H1 (cell line): ENCODE measurements around the gene RAET1G. TPM values are rescaled to one million over a fixed set of nuclear protein-coding genes. Genes with fewer than 3 reads are reported as not detected.

Experiments
- CTCF ChIA-PET: fragments of 300-600 bp; sonication (Branson Sonifier 250); formaldehyde crosslinking; loops from one replicate; lab custom pipeline; 2021; ENCODE audit not compliant: partially characterized antibody; lab: Charles Lee
- POLR2A ChIA-PET: fragments of 300-600 bp; sonication (Branson Sonifier 250); formaldehyde crosslinking; loops from one replicate; lab custom pipeline; 2021; ENCODE audit warnings: inconsistent platforms; ENCODE audit not compliant: partially characterized antibody; lab: Charles Lee
- DNase-seq, 2 experiments: peaks; one replicate each; pipeline versions ENCODE4 v3.0.0 to v3.0.0-alpha.2; 2010 to 2022; ENCODE audit warnings: low spot score in 2 of 2, low read depth in 1 of 2, mixed read lengths in 1 of 2
- FAIRE-seq: peaks from 2 replicates; lab custom pipeline; 2011; peaks lifted over from hg19 to GRCh38; lab: Jason Lieb, UNC
- H2AFZ ChIP-seq: 2 replicates; pipeline ENCODE4 v1.8.1; 2012; ENCODE audit warnings: low read length, inconsistent platforms
- H2AK5ac ChIP-seq: 2 replicates; pipeline ENCODE4 v1.6.1; 2013; ENCODE audit warnings: low read depth, low read length
- H2BK120ac ChIP-seq: replicated peaks from 2 replicates; pipeline ENCODE3; 2013; ENCODE audit warnings: low read depth, low read length, inconsistent platforms
- H2BK12ac ChIP-seq: 2 replicates; pipeline ENCODE4 v1.6.1; 2013; ENCODE audit warnings: low read depth, low read length
- H2BK15ac ChIP-seq: 2 replicates; pipeline ENCODE4 v1.6.1; 2013; ENCODE audit warnings: low read length
- H2BK20ac ChIP-seq: 2 replicates; pipeline ENCODE4 v1.6.1; 2013; ENCODE audit warnings: low read length
- H2BK5ac ChIP-seq: 2 replicates; pipeline ENCODE4 v1.6.1; 2013; ENCODE audit warnings: low read depth, low read length
- H3K14ac ChIP-seq: 2 replicates; pipeline ENCODE4 v1.6.1; 2013; ENCODE audit warnings: inconsistent platforms; ENCODE audit not compliant: insufficient read length
- H3K18ac ChIP-seq: 2 replicates; pipeline ENCODE4 v1.6.1; 2013; ENCODE audit warnings: low read length; ENCODE audit errors: extremely low read depth
- H3K23ac ChIP-seq: 2 replicates; pipeline ENCODE4 v1.6.1; 2013; ENCODE audit warnings: inconsistent platforms; ENCODE audit not compliant: insufficient read length
- H3K23me2 ChIP-seq: 2 replicates; pipeline ENCODE4 v1.6.1; 2013; ENCODE audit warnings: low read depth, low read length
- H3K27ac ChIP-seq: 2 replicates; pipeline ENCODE4 v1.6.1; 2011; ENCODE audit warnings: low read depth, low read length, inconsistent platforms
- H3K27me3 ChIP-seq, 4 experiments: replicated peaks in 1 of 4; 1 replicate in 1 of 4; 2 replicates in 3 of 4; pipeline versions ENCODE4 v1.6.1 to v1.8.1; 2011 to 2013; ENCODE audit warnings: low read length in 3 of 4, mild to moderate bottlenecking in 3 of 4, inconsistent platforms in 2 of 4, mixed read lengths in 2 of 4, moderate library complexity in 1 of 4; ENCODE audit not compliant: control insufficient read depth in 3 of 4, insufficient read depth in 3 of 4; ENCODE audit errors: extremely low read depth in 1 of 4
- H3K36me3 ChIP-seq, 4 experiments: 2 replicates each; pipeline versions ENCODE4 v1.6.1 to v1.8.1; 2011 to 2013; ENCODE audit warnings: mild to moderate bottlenecking in 4 of 4, low read length in 3 of 4, moderate library complexity in 2 of 4, control low read depth in 1 of 4, inconsistent platforms in 1 of 4; ENCODE audit not compliant: insufficient read depth in 4 of 4, control insufficient read depth in 2 of 4
- H3K4ac ChIP-seq: replicated peaks from 2 replicates; pipeline ENCODE3; 2013; ENCODE audit warnings: low read length, low read depth, mixed read lengths, inconsistent platforms; ENCODE audit not compliant: insufficient read length
- H3K4me1 ChIP-seq, 4 experiments: replicated peaks in 1 of 4; 1 replicate in 1 of 4; 2 replicates in 3 of 4; pipeline versions ENCODE4 v1.6.1 to v1.8.1; 2011 to 2013; ENCODE audit warnings: low read length in 3 of 4, inconsistent platforms in 2 of 4, mixed read lengths in 1 of 4; ENCODE audit not compliant: insufficient read depth in 4 of 4, control insufficient read depth in 3 of 4
- H3K4me2 ChIP-seq, 2 experiments: 2 replicates each; pipeline versions ENCODE4 v1.6.1 to v1.8.1; 2011 to 2013; ENCODE audit warnings: low read depth in 2 of 2, low read length in 2 of 2, control low read depth in 1 of 2, inconsistent platforms in 1 of 2, mild to moderate bottlenecking in 1 of 2; ENCODE audit not compliant: insufficient read depth in 1 of 2
- H3K4me3 ChIP-seq, 4 experiments: fragments of 200-600, 300-600 bp in 1 of 4; sonication (generic), shearing (Covaris generic), sonication (Bioruptor Twin) in 1 of 4; 2 replicates each; pipeline versions ENCODE4 v1.5.1 to v1.8.1; 2011 to 2016; ENCODE audit warnings: low read length in 4 of 4, low read depth in 3 of 4, control low read depth in 2 of 4, inconsistent platforms in 2 of 4, mild to moderate bottlenecking in 2 of 4, mixed read lengths in 1 of 4, moderate library complexity in 1 of 4; ENCODE audit not compliant: insufficient read depth in 2 of 4; ENCODE audit errors: extremely low read depth in 1 of 4
- H3K56ac ChIP-seq: replicated peaks from 2 replicates; pipeline ENCODE3; 2013; ENCODE audit warnings: low read depth, mild to moderate bottlenecking, mixed read lengths, low read length, inconsistent platforms; ENCODE audit not compliant: insufficient read length
- H3K79me1 ChIP-seq: 2 replicates; pipeline ENCODE4 v1.6.1; 2013; ENCODE audit warnings: low read depth, low read length, control low read depth
- H3K79me2 ChIP-seq, 2 experiments: 2 replicates each; pipeline versions ENCODE4 v1.6.1 to v1.8.1; 2012 to 2013; ENCODE audit warnings: low read length in 2 of 2, mild to moderate bottlenecking in 2 of 2, inconsistent platforms in 1 of 2; ENCODE audit not compliant: insufficient read depth in 2 of 2, control insufficient read depth in 1 of 2
- H3K9ac ChIP-seq, 4 experiments: replicated peaks in 1 of 4; 1 replicate in 1 of 4; 2 replicates in 3 of 4; pipeline versions ENCODE4 v1.6.1 to v1.8.1; 2011 to 2013; ENCODE audit warnings: low read depth in 3 of 4, low read length in 3 of 4, control low read depth in 2 of 4, mild to moderate bottlenecking in 2 of 4, moderate library complexity in 2 of 4, inconsistent platforms in 1 of 4; ENCODE audit errors: extremely low read depth in 1 of 4
- H3K9me3 ChIP-seq, 2 experiments: 2 replicates each; pipeline versions ENCODE4 v1.6.1 to v1.8.1; 2012 to 2013; ENCODE audit warnings: mild to moderate bottlenecking in 2 of 2, moderate library complexity in 2 of 2, control low read depth in 1 of 2, inconsistent platforms in 1 of 2, low read depth in 1 of 2, low read length in 1 of 2, mixed read lengths in 1 of 2; ENCODE audit not compliant: insufficient read depth in 2 of 2
- H4K20me1 ChIP-seq, 2 experiments: replicated peaks in 1 of 2; 2 replicates each; pipeline versions ENCODE3 to v1.8.1; 2011 to 2013; ENCODE audit warnings: inconsistent platforms in 2 of 2, low read length in 2 of 2, mild to moderate bottlenecking in 1 of 2; ENCODE audit not compliant: insufficient read depth in 2 of 2, control insufficient read depth in 1 of 2
- H4K5ac ChIP-seq: 2 replicates; pipeline ENCODE4 v1.6.1; 2013; ENCODE audit warnings: low read length, low read depth, mixed read lengths, inconsistent platforms; ENCODE audit not compliant: insufficient read length
- H4K8ac ChIP-seq: 2 replicates; pipeline ENCODE4 v1.8.0; 2013; ENCODE audit warnings: mild to moderate bottlenecking, moderate library complexity, low read length, inconsistent platforms; ENCODE audit not compliant: insufficient read depth; ENCODE audit errors: extremely low read depth
- H4K91ac ChIP-seq: replicated peaks from 2 replicates; pipeline ENCODE3; 2013; ENCODE audit warnings: low read length, mixed read lengths, inconsistent platforms; ENCODE audit not compliant: insufficient read length
- ATF2 ChIP-seq: IDR thresholded peaks from 2 replicates; pipeline ENCODE4 v1.6.1; 2012; ENCODE audit warnings: low read length, inconsistent platforms
- BCL11A ChIP-seq, 2 experiments: IDR thresholded peaks; one replicate each; pipeline ENCODE4 v1.6.1; 2011; ENCODE audit warnings: low read depth in 2 of 2, low read length in 2 of 2, mild to moderate bottlenecking in 2 of 2
- BRCA1 ChIP-seq: IDR thresholded peaks from 2 replicates; pipeline ENCODE4 v1.6.1; 2012; ENCODE audit warnings: low read depth, low read length, improper control_type of control experiment
- CBX8 ChIP-seq: fragments of 300-800, 300-1000 bp; sonication (generic); IDR thresholded peaks from 2 replicates; pipeline ENCODE4 v1.7.1; 2016; ENCODE audit warnings: low read depth, low read length, borderline replicate concordance
- CEBPB ChIP-seq: IDR thresholded peaks from 2 replicates; pipeline ENCODE4 v1.6.1; 2012; ENCODE audit warnings: low read depth, low read length
- GABPA ChIP-seq: IDR thresholded peaks from 2 replicates; pipeline ENCODE4 v1.6.1; 2011; ENCODE audit warnings: mild to moderate bottlenecking, low read length, moderate library complexity, borderline replicate concordance; ENCODE audit not compliant: insufficient read depth
- MAX ChIP-seq: IDR thresholded peaks from 2 replicates; pipeline ENCODE4 v1.6.1; 2012; ENCODE audit warnings: inconsistent platforms
- POLR2AphosphoS5 ChIP-seq: IDR thresholded peaks from 2 replicates; pipeline ENCODE4 v1.6.1; 2011; ENCODE audit warnings: low read depth, low read length
- RFX5 ChIP-seq: IDR thresholded peaks from 2 replicates; pipeline ENCODE4 v1.6.1; 2011; ENCODE audit warnings: low read depth, low read length, improper control_type of control experiment, borderline replicate concordance
- RXRA ChIP-seq: IDR thresholded peaks from 2 replicates; pipeline ENCODE4 v1.6.1; 2011; ENCODE audit warnings: low read depth, mild to moderate bottlenecking, low read length, moderate library complexity; ENCODE audit not compliant: insufficient read depth
- SIN3A ChIP-seq, 2 experiments: IDR thresholded peaks in 1 of 2; conservative IDR thresholded peaks in 1 of 2; 2 replicates each; pipeline ENCODE4 v1.6.1; 2011 to 2012; ENCODE audit warnings: low read length in 2 of 2, improper control_type of control experiment in 1 of 2, low read depth in 1 of 2, mild to moderate bottlenecking in 1 of 2
- SP1 ChIP-seq: IDR thresholded peaks from 2 replicates; pipeline ENCODE4 v1.6.1; 2011; ENCODE audit warnings: low read depth, low read length
- TCF12 ChIP-seq: IDR thresholded peaks from 2 replicates; pipeline ENCODE4 v1.6.1; 2011; ENCODE audit warnings: low read depth, mild to moderate bottlenecking, low read length
- WGBS, 2 experiments: shearing (Covaris generic) in 1 of 2; methylation state at CpG; one replicate each; pipeline versions ENCODE4 v1.1.6 to v1.1.7; 2013 to 2015; ENCODE audit warnings: low lambda C conversion rate in 2 of 2, mixed read lengths in 2 of 2, inconsistent platforms in 1 of 2, low coverage in 1 of 2, missing lambda C conversion rate in 1 of 2; ENCODE audit not compliant: insufficient replicate concordance in 2 of 2, insufficient coverage in 1 of 2, insufficient read length in 1 of 2; ENCODE audit errors: extremely low coverage in 1 of 2, missing lambda C conversion rate in 1 of 2; 5-methylcytosine and 5-hydroxymethylcytosine counted together
- polyA plus RNA-seq, 7 experiments: library from polyadenylated mRNA; depleted of rRNA in 3 of 7; stranded (reverse) in 5 of 7; unstranded in 2 of 7; fragments of >200 nt in 5 of 7; fragments of 200-250 nt in 2 of 7; gene quantifications; 1 replicate in 5 of 7; 2 replicates in 1 of 7; 4 replicates in 1 of 7; pipeline versions ENCODE4 v1.2.1 to v1.2.3, GENCODE V29; 2011 to 2013; ENCODE audit warnings: missing spikeins in 2 of 7, mixed read lengths in 2 of 7
- total RNA-seq: library from RNA; stranded (reverse); fragmentation: NEBNext Ultra II Directional; extraction: Animal tissue kit (Norgen Biotek cat#: 25700); gene quantifications from 2 replicates; pipeline ENCODE4 v1.2.1, GENCODE V29; 2021

Gene RAET1G
- total and polyA plus RNA-seq, 2 of the 8 experiments (the other 6 are each of a cell fraction or from before 2014, with no cell fraction given) = 0.08 TPM; not detected in 1

GRCh38 chr6:149948011-149948410 is 25.1 kb upstream of the RAET1G start:
- H4K20me1 ChIP-seq = peaks cover 0 to 2% of the 10 kb centered on the region in 2 experiments
- peaks cover 8 to 53% (median 31%) of the 10 kb centered on the region in 4 experiments for H3K27me3 ChIP-seq
- no peaks in the 10 kb centered on the region for H3K79me2 ChIP-seq
- H2BK5ac ChIP-seq = no peak overlapping the region
- no peak overlapping the region for H4K8ac ChIP-seq
- H2BK20ac ChIP-seq = no peak overlapping the region
- H2BK12ac ChIP-seq = no peak overlapping the region
- H2BK15ac ChIP-seq = no peak overlapping the region
- H3K27ac ChIP-seq = no peak overlapping the region
- no peak overlapping the region for H3K9ac ChIP-seq
- H3K4ac ChIP-seq = no peak overlapping the region
- CTCF ChIA-PET = no interaction called here
- no peak overlapping the region for H4K5ac ChIP-seq
- H3K4me3 ChIP-seq = no peak overlapping the region
- peak in 1 of 2 experiments; percentile 28 for DNase-seq
- H3K79me1 ChIP-seq = no peaks in the 10 kb centered on the region
- no peak overlapping the region for H3K56ac ChIP-seq
- no peak overlapping the region for H4K91ac ChIP-seq
- H3K36me3 ChIP-seq = no peaks in the 10 kb centered on the region
- no peak overlapping the region for H3K23ac ChIP-seq
- no peak overlapping the region for H3K4me2 ChIP-seq
- H2AK5ac ChIP-seq = no peak overlapping the region
- no peak overlapping the region for H2BK120ac ChIP-seq
- FAIRE-seq = no peak
- POLR2A ChIA-PET = no interaction called here
- no peaks in the 10 kb centered on the region for H3K4me1 ChIP-seq
- H3K18ac ChIP-seq = no peak overlapping the region
- H3K9me3 ChIP-seq = no peaks in the 10 kb centered on the region
- no peak overlapping the region for H3K14ac ChIP-seq
- H3K23me2 ChIP-seq = peaks cover 1% of the 10 kb centered on the region; the same call in 1 of the 2 replicates
- WGBS, 2 experiments = 73% methylated on average over 1 of the region's 1 CpG; no CpG with 5 or more reads in 1 of the 2 experiments
- H2AFZ ChIP-seq = no peak overlapping the region
- TF ChIP-seq ATF2 = no peak
- no peak for TF ChIP-seq CBX8
- no peak for TF ChIP-seq SP1
- no peak for TF ChIP-seq MAX
- no peak for TF ChIP-seq RXRA
- no peak for TF ChIP-seq TCF12
- TF ChIP-seq CEBPB = no peak
- no peak for TF ChIP-seq POLR2AphosphoS5
- no peak for TF ChIP-seq BRCA1
- TF ChIP-seq GABPA = no peak
- no peak for TF ChIP-seq BCL11A (IDR thresholded peaks at IDR 0.05; ENCODE audit: low read depth in 2 of 2, low read length in 2 of 2)
- TF ChIP-seq SIN3A (conservative IDR thresholded peaks at IDR 0.05 in 1 of 2, IDR thresholded peaks at IDR 0.05 in 1 of 2; ENCODE audit: low read depth in 1 of 2, low read length in 2 of 2) = no peak
- TF ChIP-seq RFX5 = no peak
